H7 (cell line): ENCODE data around the gene SCGN. TPM values are rescaled to one million over a fixed set of nuclear protein-coding genes. Genes with fewer than 3 reads are reported as not detected.
A peak's percentile ranks its signal among the peaks of the same experiment; 100 is the strongest.
"Not testable (repeated sequence)": the region's sequence is repeated elsewhere in the genome, so short reads cannot be mapped to it uniquely, and the experiment has no call there.

Source experiments
- DNase-seq: peaks from one replicate; pipeline ENCODE4 v3.0.0; 2012
- H3K27me3 ChIP-seq: 2 replicates; pipeline ENCODE4 v1.6.0; 2011; ENCODE audit warnings: mild to moderate bottlenecking, low read length; ENCODE audit not compliant: control insufficient read depth, insufficient read depth
- H3K36me3 ChIP-seq: replicated peaks from 2 replicates; pipeline ENCODE4 v1.5.1; 2011; ENCODE audit warnings: low read length; ENCODE audit not compliant: control insufficient read depth, insufficient read depth
- H3K4me3 ChIP-seq: 2 replicates; pipeline ENCODE4 v1.5.1; 2011; ENCODE audit warnings: low read depth, mild to moderate bottlenecking, control low read depth, low read length, moderate library complexity; ENCODE audit not compliant: insufficient read depth
- total RNA-seq: library from RNA; depleted of rRNA; stranded (reverse); fragments of >200 nt; shearing (Covaris generic); gene quantifications from 2 replicates; pipeline ENCODE4 v1.2.3, GENCODE V29; 2014; rRNA removed

Gene SCGN
- total RNA-seq, 1 experiment from 2014 or later = not detected

GRCh38 chr6:25746968-25747367 is 95.0 kb downstream of the SCGN start:
- Histone ChIP-seq H3K4me3 (no peak overlapping the region), H3K36me3 (no peaks in the 10 kb centered on the region), H3K27me3 (no peaks in the 10 kb centered on the region)
- DNase-seq = peak; percentile 22

- H3K4me3 ChIP-seq = no peak overlapping the region
- no peaks in the 10 kb centered on the region for H3K27me3 ChIP-seq
- H3K36me3 ChIP-seq = no peaks in the 10 kb centered on the region
- no peak for DNase-seq
Measured at GRCh38 chr6:25747477-25747876, 95.5 kb downstream of the SCGN start.

GRCh38 chr6:25748049-25748448 is 96.0 kb downstream of the SCGN start:
- Histone ChIP-seq H3K36me3 (no peaks in the 10 kb centered on the region), H3K4me3 (no peak overlapping the region), H3K27me3 (no peaks in the 10 kb centered on the region)
- DNase-seq = no peak

GRCh38 chr6:25748601-25749517 is 96.8 kb downstream of the SCGN start:
- not testable (repeated sequence) for H3K4me3 ChIP-seq, DNase-seq, H3K36me3 ChIP-seq, H3K27me3 ChIP-seq

GRCh38 chr6:25749837-25750236 is 97.8 kb downstream of the SCGN start:
- DNase-seq = no peak
- Histone ChIP-seq H3K4me3 (no peak overlapping the region), H3K27me3 (no peaks in the 10 kb centered on the region), H3K36me3 (no peaks in the 10 kb centered on the region)

GRCh38 chr6:25750906-25751305 is 98.9 kb downstream of the SCGN start:
- Histone ChIP-seq H3K36me3 (no peaks in the 10 kb centered on the region), H3K4me3 (no peak overlapping the region), H3K27me3 (no peaks in the 10 kb centered on the region)
- DNase-seq = no peak

Other genes starting within 250 kb of the SCGN start
- gene SLC17A4, start 102.5 kb downstream of the SCGN start, total RNA-seq = not detected in 2 replicates
- not detected in 2 replicates for gene SLC17A1, start 179.8 kb downstream of the SCGN start, total RNA-seq
- not detected in 2 replicates for gene SLC17A3, start 222.0 kb downstream of the SCGN start, total RNA-seq